ENCODE measurements around the gene CYBC1.
"Not testable (repeated sequence)": the region's sequence is repeated elsewhere in the genome, so short reads cannot be mapped to it uniquely, and the experiment has no call there.

The CYBC1 gene

DNA sequence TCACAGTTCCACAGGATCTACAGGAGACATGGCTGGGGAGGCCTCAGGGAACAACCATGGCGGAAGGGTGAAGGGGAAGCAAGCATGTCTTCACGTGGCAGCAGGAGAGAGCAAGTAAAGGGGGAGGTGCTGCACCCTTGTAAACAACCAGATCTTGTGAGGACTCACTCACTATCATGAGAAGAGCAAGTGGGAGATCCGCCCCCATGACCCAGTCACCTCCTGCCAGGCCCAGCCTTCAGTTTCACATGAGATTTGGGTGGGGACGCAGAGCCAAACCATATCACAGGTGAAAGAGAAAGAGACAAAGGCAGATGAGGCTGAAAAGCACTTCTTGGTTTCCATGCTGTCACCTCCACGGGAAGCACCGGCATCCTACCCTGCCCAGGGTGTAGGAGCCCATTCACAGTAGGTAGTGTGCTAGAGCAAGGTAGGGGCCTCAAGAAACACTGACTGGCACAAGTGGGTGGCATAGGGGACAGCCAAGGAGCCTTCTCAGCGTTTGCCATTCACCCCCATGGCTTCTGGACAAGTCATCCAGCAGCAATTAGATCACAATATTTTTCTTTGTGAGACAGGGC lies 14.6 kb upstream of the CYBC1 start:
- TF ChIP-seq, protein P1, sequence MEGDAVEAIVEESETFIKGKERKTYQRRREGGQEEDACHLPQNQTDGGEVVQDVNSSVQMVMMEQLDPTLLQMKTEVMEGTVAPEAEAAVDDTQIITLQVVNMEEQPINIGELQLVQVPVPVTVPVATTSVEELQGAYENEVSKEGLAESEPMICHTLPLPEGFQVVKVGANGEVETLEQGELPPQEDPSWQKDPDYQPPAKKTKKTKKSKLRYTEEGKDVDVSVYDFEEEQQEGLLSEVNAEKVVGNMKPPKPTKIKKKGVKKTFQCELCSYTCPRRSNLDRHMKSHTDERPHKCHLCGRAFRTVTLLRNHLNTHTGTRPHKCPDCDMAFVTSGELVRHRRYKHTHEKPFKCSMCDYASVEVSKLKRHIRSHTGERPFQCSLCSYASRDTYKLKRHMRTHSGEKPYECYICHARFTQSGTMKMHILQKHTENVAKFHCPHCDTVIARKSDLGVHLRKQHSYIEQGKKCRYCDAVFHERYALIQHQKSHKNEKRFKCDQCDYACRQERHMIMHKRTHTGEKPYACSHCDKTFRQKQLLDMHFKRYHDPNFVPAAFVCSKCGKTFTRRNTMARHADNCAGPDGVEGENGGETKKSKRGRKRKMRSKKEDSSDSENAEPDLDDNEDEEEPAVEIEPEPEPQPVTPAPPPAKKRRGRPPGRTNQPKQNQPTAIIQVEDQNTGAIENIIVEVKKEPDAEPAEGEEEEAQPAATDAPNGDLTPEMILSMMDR (IDR thresholded peaks at IDR 0.05; ENCODE audit: insufficient read depth, low read depth, low read length, missing control alignments): no peak
- no peak for DNase-seq (ENCODE audit: low read depth)
- H3K4me3 ChIP-seq (ENCODE audit: low read depth, low read length): no peak overlapping the region

GRCh38 chr17:82464567-82464929 lies 14.0 kb upstream of the CYBC1 start:
- TF ChIP-seq, protein P1 (IDR thresholded peaks at IDR 0.05; ENCODE audit: insufficient read depth, low read depth, low read length, missing control alignments): no peak
- DNase-seq (ENCODE audit: low read depth): no peak
- H3K4me3 ChIP-seq (ENCODE audit: low read depth, low read length): no peak overlapping the region

DNA sequence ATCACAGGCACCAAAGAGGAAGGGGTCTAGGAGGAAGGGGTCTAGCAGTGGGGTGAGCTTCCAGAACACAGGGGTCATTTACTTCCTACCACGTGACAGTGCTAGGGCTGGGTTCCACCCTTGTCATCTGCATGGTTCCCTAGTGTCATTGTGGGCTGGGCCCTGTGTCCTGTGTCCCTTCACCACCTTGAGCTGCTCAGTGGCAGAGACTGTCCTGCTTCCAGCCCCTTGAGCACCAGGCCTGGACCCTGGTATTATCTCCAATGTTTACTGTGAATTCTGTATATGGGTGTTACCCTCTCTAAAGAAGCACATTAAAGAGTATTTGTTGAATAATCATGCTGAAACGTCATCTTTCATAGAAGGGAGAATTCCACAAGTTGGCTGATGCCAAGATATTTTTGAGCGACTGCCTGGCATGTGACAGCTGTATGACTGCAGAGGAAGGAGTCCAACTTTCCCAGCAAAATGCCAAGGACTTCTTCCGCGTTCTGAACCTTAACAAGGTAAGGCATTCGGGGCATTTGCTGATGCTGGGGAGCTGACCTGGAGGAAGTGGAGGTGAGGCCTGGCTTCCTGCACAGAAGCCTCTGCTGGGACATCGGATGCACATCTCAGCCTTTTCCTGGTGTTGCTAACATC lies 13.5 kb upstream of the CYBC1 start:
- no peak for DNase-seq (ENCODE audit: low read depth)
- TF ChIP-seq, protein P1 (IDR thresholded peaks at IDR 0.05; ENCODE audit: insufficient read depth, low read depth, low read length, missing control alignments): no peak
- H3K4me3 ChIP-seq (ENCODE audit: low read depth, low read length): no peak overlapping the region

GRCh38 chr17:82463391-82463790 lies 12.8 kb upstream of the CYBC1 start:
- no peak overlapping the region for H3K4me3 ChIP-seq (ENCODE audit: low read depth, low read length)
- TF ChIP-seq, protein P1 (IDR thresholded peaks at IDR 0.05; ENCODE audit: insufficient read depth, low read depth, low read length, missing control alignments): no peak
- no peak for DNase-seq (ENCODE audit: low read depth)

DNA sequence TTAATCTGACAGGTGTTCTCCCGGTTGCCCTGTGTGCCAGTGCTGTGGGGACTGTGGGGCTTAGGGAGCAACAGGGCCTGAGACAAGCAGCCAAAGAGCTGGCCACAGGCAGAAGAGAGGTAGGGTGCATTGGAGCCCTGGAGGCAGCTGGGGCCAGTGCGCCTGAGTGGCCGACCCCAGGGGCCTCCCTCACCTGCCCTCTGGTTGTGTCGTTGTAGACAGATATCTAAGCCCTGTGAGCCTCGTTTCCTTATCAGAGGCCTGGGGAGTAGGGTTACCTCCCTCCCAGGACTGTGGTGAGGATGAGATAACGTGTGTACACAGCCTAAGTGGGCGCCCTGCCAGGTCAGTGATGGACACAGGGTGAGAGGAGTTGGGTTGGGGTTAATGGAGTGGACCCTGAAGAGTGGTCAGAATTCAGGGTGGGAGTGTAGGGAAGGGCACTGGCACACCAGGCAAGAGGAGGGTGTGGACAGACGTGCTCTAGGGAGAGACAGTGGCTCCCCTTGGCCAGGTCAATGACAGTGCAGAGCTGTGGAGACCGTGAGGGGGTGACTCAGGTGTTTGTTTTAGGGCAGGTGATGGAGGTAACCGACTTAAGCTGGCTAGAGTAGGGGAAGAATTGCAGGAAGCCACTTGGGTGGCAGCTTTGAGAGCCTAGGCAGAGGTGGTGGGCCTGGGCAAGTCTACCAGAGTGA lies 11.4 kb upstream of the CYBC1 start:
- no peak overlapping the region for H3K4me3 ChIP-seq (ENCODE audit: low read depth, low read length)
- no peak for DNase-seq (ENCODE audit: low read depth)
- TF ChIP-seq, protein P1 (IDR thresholded peaks at IDR 0.05; ENCODE audit: insufficient read depth, low read depth, low read length, missing control alignments): no peak

DNA sequence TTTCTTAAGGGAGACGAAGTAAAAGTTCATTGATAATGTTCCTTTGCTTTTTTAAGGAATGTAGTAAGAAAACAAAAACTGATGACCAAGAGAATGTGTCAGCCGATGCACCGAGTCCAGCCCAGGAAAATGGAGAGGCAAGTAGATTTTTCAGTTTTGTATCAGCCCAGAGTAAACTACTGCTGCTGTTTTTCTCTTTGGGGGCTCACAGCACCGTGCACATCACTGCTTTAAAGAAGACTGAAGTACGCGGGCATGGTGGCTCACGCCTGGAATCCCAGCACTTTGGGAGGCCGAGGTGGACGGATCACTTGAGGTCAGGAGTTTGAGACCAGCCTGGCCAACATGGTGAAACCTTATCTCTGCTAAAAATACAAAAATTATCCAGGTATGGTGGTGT lies 9.4 kb upstream of the CYBC1 start:
- DNase-seq (ENCODE audit: low read depth); H3K4me3 ChIP-seq (ENCODE audit: low read depth, low read length): not testable (repeated sequence)

- peak; percentile 65 for DNase-seq (ENCODE audit: low read depth)
- TF ChIP-seq, protein P1 (IDR thresholded peaks at IDR 0.05; ENCODE audit: insufficient read depth, low read depth, low read length, missing control alignments): no peak
- H3K4me3 ChIP-seq (ENCODE audit: low read depth, low read length): peak overlapping the region; percentile 82
Observed at GRCh38 chr17:82458885-82459424, 8.4 kb upstream of the CYBC1 start.
